Measurements from ENCODE around the gene ZNF892.

The ZNF892 gene

GRCh38 chr2:95207111-95207961, at the start of gene ZNF892:
TSS of gene ZNF892 (plus strand) at chr2:95207521. CDS start at chr2:95207816, 295 bp downstream.
- DNase-seq (ENCODE audit: low read depth): peak; percentile 65

GRCh38 chr2:95158441-95158840, 48.9 kb upstream of the ZNF892 start:
- DNase-seq (ENCODE audit: low read depth): no peak

- DNase-seq (ENCODE audit: low read depth): no peak
These were observed 48.3 kb upstream of the ZNF892 start for GRCh38 chr2:95158891-95159619.

GRCh38 chr2:95159690-95160449, 47.5 kb upstream of the ZNF892 start, which contains the start of gene ZNF514:
TSS of gene ZNF514 (minus strand) at chr2:95159848. CDS start at chr2:95153253, 6,595 bp downstream.
- DNase-seq (ENCODE audit: low read depth): peak; percentile 68

- no peak for DNase-seq (ENCODE audit: low read depth)
These were observed 42.3 kb upstream of the ZNF892 start for GRCh38 chr2:95165030-95165370.

- DNase-seq (ENCODE audit: low read depth): peak; percentile 96
These were observed 41.8 kb upstream of the ZNF892 start, which contains the start of gene ZNF2 for GRCh38 chr2:95165371-95166064. TSS of gene ZNF2 (plus strand) at chr2:95165809. CDS start at chr2:95176227, 10,418 bp downstream.

- no peak for DNase-seq (ENCODE audit: low read depth)
These were observed 41.1 kb upstream of the ZNF892 start for GRCh38 chr2:95166065-95166763.

GRCh38 chr2:95171902-95172301, 35.4 kb upstream of the ZNF892 start:
- no peak for DNase-seq (ENCODE audit: low read depth)

GRCh38 chr2:95174031-95174542, 33.2 kb upstream of the ZNF892 start:
- DNase-seq (ENCODE audit: low read depth): no peak

- no peak for DNase-seq (ENCODE audit: low read depth)
These were observed 27.9 kb upstream of the ZNF892 start for GRCh38 chr2:95179451-95179850.

GRCh38 chr2:95181774-95182173, 25.5 kb upstream of the ZNF892 start:
- DNase-seq (ENCODE audit: low read depth): no peak

GRCh38 chr2:95185197-95185596, 22.1 kb upstream of the ZNF892 start:
- DNase-seq (ENCODE audit: low read depth): no peak

GRCh38 chr2:95185973-95186372, 21.3 kb upstream of the ZNF892 start:
- no peak for DNase-seq (ENCODE audit: low read depth)

GRCh38 chr2:95192956-95193355, 14.4 kb upstream of the ZNF892 start:
- peak; percentile 10 for DNase-seq (ENCODE audit: low read depth)

- DNase-seq (ENCODE audit: low read depth): no peak
These were observed 3.4 kb upstream of the ZNF892 start for GRCh38 chr2:95203911-95204310.

- DNase-seq (ENCODE audit: low read depth): no peak
These were observed 2.9 kb upstream of the ZNF892 start for GRCh38 chr2:95204396-95204795.

- no peak for DNase-seq (ENCODE audit: low read depth)
These were observed 1.2 kb upstream of the ZNF892 start for GRCh38 chr2:95206096-95206495.

GRCh38 chr2:95208106-95208505, 785 bp downstream of the ZNF892 start:
- DNase-seq (ENCODE audit: low read depth): no peak

- DNase-seq (ENCODE audit: low read depth): no peak
These were observed 7.8 kb downstream of the ZNF892 start for GRCh38 chr2:95215018-95215612.

GRCh38 chr2:95220449-95220848, 13.1 kb downstream of the ZNF892 start:
- DNase-seq (ENCODE audit: low read depth): no peak
